Measurements from ENCODE around the gene GPR156. TPM values are rescaled to one million over a fixed set of nuclear protein-coding genes. Genes with fewer than 3 reads are reported as not detected.

Gene GPR156
- total and polyA plus RNA-seq, 2 of the 4 experiments (the other 2 are of a cell fraction) = 0.09 to 0.18 TPM

DNA sequence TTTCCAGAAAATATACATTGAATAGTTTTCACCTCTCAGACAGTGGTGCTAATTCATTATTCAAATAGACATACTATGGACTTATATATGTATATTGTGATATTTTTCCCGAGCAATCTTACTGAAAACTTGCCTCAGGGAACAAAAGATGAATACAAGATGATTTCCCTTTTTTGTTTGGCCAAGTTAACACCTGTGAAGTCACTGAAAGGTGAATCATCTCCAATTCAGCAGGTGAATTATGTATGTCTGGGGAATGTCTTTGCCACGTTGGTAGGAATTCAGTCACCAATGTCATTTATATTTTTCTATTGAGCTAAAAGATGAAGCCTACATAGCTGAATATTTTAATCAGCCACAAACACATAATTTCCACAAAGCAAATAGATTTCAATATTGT lies 88.2 kb downstream of the GPR156 start:
- Histone ChIP-seq H3K9me1 (ENCODE audit: insufficient read depth, low read length) (peaks cover 7% of the 10 kb centered on the region), H3K27me3 (ENCODE audit: control insufficient read depth, insufficient read depth, low read length) (no peaks in the 10 kb centered on the region), H2BK15ac (ENCODE audit: low read depth, low read length) (no peak overlapping the region), H4K91ac (ENCODE audit: insufficient read depth, low read depth, low read length) (no peak overlapping the region), H2BK20ac (ENCODE audit: low read depth, low read length) (no peak overlapping the region), H4K20me1 (ENCODE audit: insufficient read depth, low read length) (no peaks in the 10 kb centered on the region), H3K27ac (ENCODE audit: insufficient read depth, low read length) (no peak overlapping the region), H2AFZ (replicated peaks; ENCODE audit: low read length, poor library complexity) (no peak overlapping the region), H3K4ac (ENCODE audit: low read depth, low read length) (no peak overlapping the region), H3K36me3 (ENCODE audit: control insufficient read depth, insufficient read depth, low read length) (no peaks in the 10 kb centered on the region), H3K18ac (ENCODE audit: low read depth, low read length) (no peak overlapping the region), H2AK9ac (replicated peaks; ENCODE audit: low read depth, low read length, poor library complexity) (no peak overlapping the region), H2AK5ac (ENCODE audit: low read depth, low read length) (no peak overlapping the region), H3K9ac (ENCODE audit: low read depth, low read length) (no peak overlapping the region), H3K4me3 (ENCODE audit: insufficient read depth, low read depth, low read length) (no peak overlapping the region), H3K79me1 (ENCODE audit: low read depth in 1 of 2, low read length in 2 of 2) (no peaks in the 10 kb centered on the region), H3K56ac (ENCODE audit: extremely low read depth, insufficient read depth, low read length) (no peak overlapping the region; the same call in 1 of the 2 replicates), H3K14ac (replicated peaks; ENCODE audit: low read depth, low read length) (no peak overlapping the region), H4K5ac (ENCODE audit: low read depth, low read length) (no peak overlapping the region), H3K4me2 (ENCODE audit: low read depth, low read length) (no peak overlapping the region), H2BK5ac (ENCODE audit: low read depth, low read length, poor library complexity, severe bottlenecking) (no peak overlapping the region), H3K9me3 (ENCODE audit: control insufficient read depth, insufficient read depth, low read length) (no peaks in the 10 kb centered on the region), H4K8ac (ENCODE audit: low read depth in 2 of 2, low read length in 2 of 2) (no peak overlapping the region), H3K23ac (ENCODE audit: low read depth, low read length) (no peak overlapping the region), H3K4me1 (ENCODE audit: control insufficient read depth, insufficient read depth, low read length) (peaks cover 7% of the 10 kb centered on the region; the same call in 1 of the 2 replicates), H2BK120ac (ENCODE audit: low read depth, low read length) (no peak overlapping the region)
- no CpG with 5 or more reads among the region's 2 CpGs for WGBS, 2 experiments (ENCODE audit: extremely low coverage in 2 of 2, insufficient read length in 1 of 2)
- DNase-seq = no peak
- ChIA-PET CTCF (no interaction called here), POLR2A (ENCODE audit: unreplicated experiment) (interaction anchor here (0.6 kb wide), 1 partner anchor 1076 kb away, joined by 3 read pairs; no protein-coding TSS in a partner anchor)
- intact Hi-C loops (cut with micrococcal nuclease) (loop anchor here (5.0 kb wide), 1 partner anchor 105 kb away; the partner anchor contains the start of gene GSK3B), dilution Hi-C loops (cut with HindIII; ENCODE audit: low sequenced_read_pairs, unreplicated experiment) (no loop called here), in situ Hi-C loops (cut with MboI; ENCODE audit: low sequenced_read_pairs) (no loop called here)
- TF ChIP-seq MAFK (IDR thresholded peaks at IDR 0.05; ENCODE audit: low read depth, low read length) (no peak), POLR2A (IDR thresholded peaks at IDR 0.05; ENCODE audit: low read depth, low read length) (no peak), MXI1 (IDR thresholded peaks at IDR 0.05; ENCODE audit: borderline replicate concordance, low read depth, low read length) (no peak), MAZ (IDR thresholded peaks at IDR 0.05; ENCODE audit: borderline replicate concordance, low read depth, low read length) (no peak), CEBPB (IDR thresholded peaks at IDR 0.05; ENCODE audit: low read depth, low read length) (no peak), BHLHE40 (IDR thresholded peaks at IDR 0.05; ENCODE audit: low read depth, low read length) (no peak), CHD1 (IDR thresholded peaks at IDR 0.05; ENCODE audit: low read depth, low read length) (no peak), FOS (IDR thresholded peaks at IDR 0.05; ENCODE audit: low read depth, low read length) (no peak), RFX5 (IDR thresholded peaks at IDR 0.05; ENCODE audit: low read depth, low read length) (no peak), RCOR1 (IDR thresholded peaks at IDR 0.05; ENCODE audit: insufficient replicate concordance, low read length) (no peak)
- TF ChIP-seq, protein P1, sequence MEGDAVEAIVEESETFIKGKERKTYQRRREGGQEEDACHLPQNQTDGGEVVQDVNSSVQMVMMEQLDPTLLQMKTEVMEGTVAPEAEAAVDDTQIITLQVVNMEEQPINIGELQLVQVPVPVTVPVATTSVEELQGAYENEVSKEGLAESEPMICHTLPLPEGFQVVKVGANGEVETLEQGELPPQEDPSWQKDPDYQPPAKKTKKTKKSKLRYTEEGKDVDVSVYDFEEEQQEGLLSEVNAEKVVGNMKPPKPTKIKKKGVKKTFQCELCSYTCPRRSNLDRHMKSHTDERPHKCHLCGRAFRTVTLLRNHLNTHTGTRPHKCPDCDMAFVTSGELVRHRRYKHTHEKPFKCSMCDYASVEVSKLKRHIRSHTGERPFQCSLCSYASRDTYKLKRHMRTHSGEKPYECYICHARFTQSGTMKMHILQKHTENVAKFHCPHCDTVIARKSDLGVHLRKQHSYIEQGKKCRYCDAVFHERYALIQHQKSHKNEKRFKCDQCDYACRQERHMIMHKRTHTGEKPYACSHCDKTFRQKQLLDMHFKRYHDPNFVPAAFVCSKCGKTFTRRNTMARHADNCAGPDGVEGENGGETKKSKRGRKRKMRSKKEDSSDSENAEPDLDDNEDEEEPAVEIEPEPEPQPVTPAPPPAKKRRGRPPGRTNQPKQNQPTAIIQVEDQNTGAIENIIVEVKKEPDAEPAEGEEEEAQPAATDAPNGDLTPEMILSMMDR (conservative IDR thresholded peaks at IDR 0.05; ENCODE audit: low read depth, low read length) = no peak
- BruUV-seq (replicated peaks) = no TSS peak
- ATAC-seq (ENCODE audit: low read depth) = no peak
